IMR-90 (cell line): ENCODE data around the gene SLCO2B1. TPM values are rescaled to one million over a fixed set of nuclear protein-coding genes. Genes with fewer than 3 reads are reported as not detected.

ENCODE experiments used
- ATAC-seq: fragments of 200-7000 bp; cut with Tn5 transposase; 2 replicates; pipeline ENCODE4 v1.9.1; 2020; ENCODE audit warnings: low read depth, mild to moderate bottlenecking, moderate library complexity
- BruUV-seq: library from RNA; stranded (reverse); fragments of 400-500 nt; replicated peaks from 2 replicates; lab custom pipeline; 2021; lab: Mats Ljungman, UMichigan
- CTCF ChIA-PET: fragments of 300-600 bp; formaldehyde crosslinking; extraction: SDS; loops from one replicate; lab custom pipeline; 2021; ENCODE audit warnings: antibody characterized with exemption; lab: Yijun Ruan, JAX
- POLR2A ChIA-PET: fragments of 300-600 bp; sonication (Branson Sonifier 250); formaldehyde crosslinking; loops from one replicate; lab custom pipeline; 2022; ENCODE audit warnings: antibody characterized with exemption; ENCODE audit not compliant: unreplicated experiment; lab: Charles Lee
- DNase-seq: peaks from one replicate; pipeline ENCODE4 v3.0.0; 2013
- H2AFZ ChIP-seq: replicated peaks from 2 replicates; pipeline ENCODE3; 2013; ENCODE audit warnings: low read length, mild to moderate bottlenecking; ENCODE audit not compliant: poor library complexity
- H2AK5ac ChIP-seq: 2 replicates; pipeline ENCODE4 v1.6.1; 2013; ENCODE audit warnings: low read depth, low read length, inconsistent platforms
- H2AK9ac ChIP-seq: replicated peaks from 2 replicates; pipeline ENCODE3; 2013; ENCODE audit warnings: mild to moderate bottlenecking, low read depth, low read length, moderate library complexity; ENCODE audit not compliant: poor library complexity
- H2BK120ac ChIP-seq: 2 replicates; pipeline ENCODE4 v1.6.1; 2013; ENCODE audit warnings: low read depth, low read length, inconsistent platforms
- H2BK15ac ChIP-seq: 3 replicates; pipeline ENCODE4 v1.6.1; 2013; ENCODE audit warnings: low read depth, low read length, inconsistent platforms
- H2BK20ac ChIP-seq: 2 replicates; pipeline ENCODE4 v1.6.1; 2013; ENCODE audit warnings: low read depth, mild to moderate bottlenecking, inconsistent platforms, low read length, moderate library complexity
- H2BK5ac ChIP-seq: 2 replicates; pipeline ENCODE4 v1.6.1; 2013; ENCODE audit warnings: mild to moderate bottlenecking, low read depth, low read length, inconsistent platforms; ENCODE audit not compliant: poor library complexity, severe bottlenecking
- H3K14ac ChIP-seq: replicated peaks from 2 replicates; pipeline ENCODE4 v1.6.1; 2013; ENCODE audit warnings: low read depth, low read length, inconsistent platforms
- H3K18ac ChIP-seq: 2 replicates; pipeline ENCODE4 v1.6.1; 2013; ENCODE audit warnings: low read depth, low read length, control low read depth
- H3K23ac ChIP-seq: 2 replicates; pipeline ENCODE4 v1.6.1; 2013; ENCODE audit warnings: low read depth, low read length, inconsistent platforms
- H3K27ac ChIP-seq: 2 replicates; pipeline ENCODE4 v1.5.1; 2013; ENCODE audit warnings: mild to moderate bottlenecking, control low read depth, low read length; ENCODE audit not compliant: insufficient read depth
- H3K27me3 ChIP-seq: 2 replicates; pipeline ENCODE4 v1.6.1; 2013; ENCODE audit warnings: low read length; ENCODE audit not compliant: control insufficient read depth, insufficient read depth
- H3K36me3 ChIP-seq: 2 replicates; pipeline ENCODE4 v1.6.1; 2013; ENCODE audit warnings: low read length, mixed read lengths; ENCODE audit not compliant: control insufficient read depth, insufficient read depth
- H3K4ac ChIP-seq: 2 replicates; pipeline ENCODE4 v1.6.1; 2013; ENCODE audit warnings: low read depth, low read length, inconsistent platforms
- H3K4me1 ChIP-seq: 2 replicates; pipeline ENCODE4 v1.6.1; 2013; ENCODE audit warnings: low read length, mixed read lengths; ENCODE audit not compliant: control insufficient read depth, insufficient read depth
- H3K4me2 ChIP-seq: 2 replicates; pipeline ENCODE4 v1.6.1; 2013; ENCODE audit warnings: low read depth, mild to moderate bottlenecking, control low read depth, low read length, moderate library complexity
- H3K4me3 ChIP-seq: 2 replicates; pipeline ENCODE4 v1.5.1; 2013; ENCODE audit warnings: low read depth, mild to moderate bottlenecking, control low read depth, low read length, moderate library complexity; ENCODE audit not compliant: insufficient read depth
- H3K56ac ChIP-seq: 2 replicates; pipeline ENCODE4 v1.6.1; 2013; ENCODE audit warnings: low read length, inconsistent platforms; ENCODE audit not compliant: insufficient read depth; ENCODE audit errors: extremely low read depth
- H3K79me1 ChIP-seq, 2 experiments: 2 replicates each; pipeline ENCODE4 v1.6.1; 2013; ENCODE audit warnings: low read length in 2 of 2, inconsistent platforms in 1 of 2, low read depth in 1 of 2
- H3K9ac ChIP-seq: 2 replicates; pipeline ENCODE4 v1.6.1; 2013; ENCODE audit warnings: low read depth, low read length, control low read depth
- H3K9me1 ChIP-seq: 2 replicates; pipeline ENCODE4 v1.6.1; 2013; ENCODE audit warnings: low read length, inconsistent platforms; ENCODE audit not compliant: insufficient read depth
- H3K9me3 ChIP-seq: 2 replicates; pipeline ENCODE4 v1.6.1; 2013; ENCODE audit warnings: low read length; ENCODE audit not compliant: control insufficient read depth, insufficient read depth
- H4K20me1 ChIP-seq: 2 replicates; pipeline ENCODE4 v1.6.1; 2013; ENCODE audit warnings: low read length, inconsistent platforms; ENCODE audit not compliant: insufficient read depth
- H4K5ac ChIP-seq: 2 replicates; pipeline ENCODE4 v1.6.1; 2013; ENCODE audit warnings: mild to moderate bottlenecking, low read depth, low read length, control low read depth
- H4K8ac ChIP-seq, 2 experiments: 2 replicates each; pipeline ENCODE4 v1.6.1; 2013; ENCODE audit warnings: low read depth in 2 of 2, low read length in 2 of 2, control low read depth in 1 of 2, inconsistent platforms in 1 of 2
- H4K91ac ChIP-seq: 2 replicates; pipeline ENCODE4 v1.6.1; 2013; ENCODE audit warnings: low read depth, low read length, inconsistent platforms; ENCODE audit not compliant: insufficient read depth
- BHLHE40 ChIP-seq: fragments of 150-350 bp; IDR thresholded peaks from 2 replicates; pipeline ENCODE4 v1.6.1; 2016; ENCODE audit warnings: mild to moderate bottlenecking, low read depth, low read length
- CEBPB ChIP-seq: IDR thresholded peaks from 2 replicates; pipeline ENCODE4 v1.6.1; 2012; ENCODE audit warnings: low read depth, low read length, improper control_type of control experiment
- CHD1 ChIP-seq: IDR thresholded peaks from 2 replicates; pipeline ENCODE4 v1.6.1; 2012; ENCODE audit warnings: low read depth, low read length, improper control_type of control experiment
- FOS ChIP-seq: fragments of 150-350 bp; IDR thresholded peaks from 2 replicates; pipeline ENCODE4 v1.6.1; 2016; ENCODE audit warnings: low read depth, low read length
- MAFK ChIP-seq: IDR thresholded peaks from 2 replicates; pipeline ENCODE4 v1.6.1; 2012; ENCODE audit warnings: low read depth, low read length, improper control_type of control experiment
- MAZ ChIP-seq: IDR thresholded peaks from 2 replicates; pipeline ENCODE4 v1.6.1; 2012; ENCODE audit warnings: low read depth, mild to moderate bottlenecking, low read length, improper control_type of control experiment, moderate library complexity, borderline replicate concordance
- MXI1 ChIP-seq: IDR thresholded peaks from 2 replicates; pipeline ENCODE4 v1.6.1; 2012; ENCODE audit warnings: low read depth, mild to moderate bottlenecking, low read length, moderate library complexity, borderline replicate concordance
- NFE2L2 ChIP-seq: fragments of 150-350 bp; IDR thresholded peaks from 2 replicates; pipeline ENCODE4 v1.6.1; 2016; ENCODE audit warnings: low read depth, mild to moderate bottlenecking, low read length
- POLR2A ChIP-seq: IDR thresholded peaks from 2 replicates; pipeline ENCODE4 v1.6.1; 2012; ENCODE audit warnings: mild to moderate bottlenecking, low read depth, low read length
- RAD21 ChIP-seq: IDR thresholded peaks from 2 replicates; pipeline ENCODE4 v1.6.1; 2012; ENCODE audit warnings: low read length, improper control_type of control experiment
- RCOR1 ChIP-seq: IDR thresholded peaks from 2 replicates; pipeline ENCODE4 v1.6.1; 2012; ENCODE audit warnings: mild to moderate bottlenecking, low read length, improper control_type of control experiment; ENCODE audit not compliant: insufficient replicate concordance
- RFX5 ChIP-seq: IDR thresholded peaks from 2 replicates; pipeline ENCODE4 v1.8.0; 2012; ENCODE audit warnings: low read depth, mild to moderate bottlenecking, low read length, moderate library complexity
- SMC3 ChIP-seq: fragments of 150-350 bp; IDR thresholded peaks from 2 replicates; pipeline ENCODE4 v1.6.1; 2016; ENCODE audit warnings: low read depth, mild to moderate bottlenecking, antibody characterized with exemption, low read length, moderate library complexity
- WGBS, 2 experiments: methylation state at CpG; one replicate each; pipeline versions ENCODE4 v1.1.5 to v1.1.7; 2013; ENCODE audit warnings: missing lambda C conversion rate in 2 of 2; ENCODE audit not compliant: insufficient read length in 1 of 2; ENCODE audit errors: extremely low coverage in 2 of 2; 5-methylcytosine and 5-hydroxymethylcytosine counted together
- dilution Hi-C: fragments of 300-500 bp; cut with HindIII; formaldehyde crosslinking; loops from one replicate; pipeline ENCODE4 v1.14.3; 2018; ENCODE audit warnings: low sequenced_read_pairs; ENCODE audit not compliant: unreplicated experiment
- in situ Hi-C: fragments of 300-500 bp; cut with MboI; formaldehyde crosslinking; loops from 3 replicates; pipeline ENCODE4 v1.14.3; 2019; ENCODE audit warnings: low sequenced_read_pairs, inconsistent platforms, mixed read lengths
- intact Hi-C: fragments of 100-400 bp; cut with micrococcal nuclease; formaldehyde crosslinking; loops from 2 replicates; pipeline ENCODE4 v1.10.0; 2022
- polyA plus RNA-seq, 3 experiments: library from polyadenylated mRNA; depleted of rRNA; stranded (reverse); fragments of >200 nt; gene quantifications; 2 replicates each; pipeline ENCODE4 v1.2.3, GENCODE V29; 2012; ENCODE audit warnings: low replicate concordance in 1 of 3
- total RNA-seq: library from RNA; depleted of rRNA; stranded (reverse); fragments of >200 nt; gene quantifications from 2 replicates; pipeline ENCODE4 v1.2.3, GENCODE V29; 2012
- TF ChIP-seq, protein P1 (sequence below): fragments of 150-350 bp; IDR thresholded peaks from 2 replicates; pipeline ENCODE4 v1.6.1; 2017; ENCODE audit warnings: mild to moderate bottlenecking, antibody characterized with exemption, low read length, low read depth
- TF ChIP-seq, protein P2 (sequence below): conservative IDR thresholded peaks from 2 replicates; pipeline ENCODE4 v1.5.1; 2012; ENCODE audit warnings: mild to moderate bottlenecking, low read depth, low read length, improper control_type of control experiment
- TF ChIP-seq, protein P3 (sequence below): fragments of 150-350 bp; IDR thresholded peaks from 2 replicates; pipeline ENCODE4 v1.6.1; 2016; ENCODE audit warnings: low read depth, mild to moderate bottlenecking, low read length, moderate library complexity, borderline replicate concordance

Gene SLCO2B1
- total and polyA plus RNA-seq, 2 of the 4 experiments (the other 2 are of a cell fraction): not detected

DNA sequence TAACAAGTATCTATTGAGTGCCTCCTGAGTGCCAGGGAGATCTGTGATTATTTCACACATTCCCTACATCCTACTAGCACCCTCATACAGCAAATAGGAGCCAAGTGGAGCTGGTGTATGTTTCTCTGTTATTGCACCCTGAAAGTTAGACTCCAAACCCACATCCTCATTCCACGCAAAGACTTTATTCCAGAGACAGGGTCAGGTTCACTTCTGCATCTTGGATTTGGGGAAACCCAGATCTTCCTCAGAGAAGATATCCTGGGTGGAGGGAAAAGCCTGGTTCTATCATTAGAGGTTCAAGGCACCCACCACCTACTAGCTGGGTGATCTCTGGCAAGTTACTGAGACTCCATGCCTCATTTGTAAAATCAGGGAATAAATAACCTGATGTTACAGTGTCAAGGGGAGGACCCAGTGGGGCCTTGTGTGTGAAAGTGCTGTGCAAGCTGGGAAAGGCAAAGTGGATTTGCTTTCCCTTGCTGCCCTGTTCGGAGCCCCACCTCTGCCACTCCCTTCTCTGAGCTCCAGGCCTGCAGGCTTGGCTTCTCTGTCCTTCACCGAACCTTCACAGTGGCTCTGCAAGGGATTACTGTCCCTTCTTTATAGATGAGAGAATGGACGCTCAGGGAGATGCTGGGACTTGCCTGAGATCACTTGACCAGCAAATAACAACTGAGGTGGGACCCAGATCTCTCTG lies 991 bp upstream of the SLCO2B1 start:
- CTCF ChIA-PET: interaction anchor here (0.9 to 1.7 kb wide), 2 partner anchors 9 to 55 kb away, joined by 3 to 5 read pairs; no protein-coding TSS in a partner anchor
- dilution Hi-C loops (no loop called here), intact Hi-C loops (no loop called here), in situ Hi-C loops (loop anchor here (5.0 kb wide), 2 partner anchors 52 to 97 kb away; no protein-coding TSS in a partner anchor)
- Histone ChIP-seq H3K27me3 (peaks cover 61% of the 10 kb centered on the region), H3K4me2 (no peak overlapping the region), H3K4ac (no peak overlapping the region), H4K91ac (no peak overlapping the region), H3K9ac (no peak overlapping the region), H4K5ac (no peak overlapping the region), H4K8ac (no peak overlapping the region), H3K56ac (no peak overlapping the region), H3K9me3 (no peaks in the 10 kb centered on the region), H2BK5ac (no peak overlapping the region), H3K9me1 (no peaks in the 10 kb centered on the region), H3K14ac (no peak overlapping the region), H3K27ac (no peak overlapping the region), H2BK120ac (no peak overlapping the region), H3K23ac (no peak overlapping the region), H3K18ac (no peak overlapping the region), H2AK9ac (no peak overlapping the region), H3K4me3 (no peak overlapping the region), H3K79me1 (no peaks in the 10 kb centered on the region), H2AK5ac (no peak overlapping the region), H2BK15ac (no peak overlapping the region), H2BK20ac (no peak overlapping the region), H2AFZ (no peak overlapping the region), H3K4me1 (no peaks in the 10 kb centered on the region), H4K20me1 (no peaks in the 10 kb centered on the region), H3K36me3 (no peaks in the 10 kb centered on the region)
- TF ChIP-seq RAD21 (no peak), RFX5 (no peak), MXI1 (no peak), MAZ (no peak), FOS (no peak), NFE2L2 (no peak), CHD1 (no peak), SMC3 (no peak), CEBPB (no peak), POLR2A (no peak), BHLHE40 (no peak), MAFK (no peak), RCOR1 (no peak)
- TF ChIP-seq, protein P1, sequence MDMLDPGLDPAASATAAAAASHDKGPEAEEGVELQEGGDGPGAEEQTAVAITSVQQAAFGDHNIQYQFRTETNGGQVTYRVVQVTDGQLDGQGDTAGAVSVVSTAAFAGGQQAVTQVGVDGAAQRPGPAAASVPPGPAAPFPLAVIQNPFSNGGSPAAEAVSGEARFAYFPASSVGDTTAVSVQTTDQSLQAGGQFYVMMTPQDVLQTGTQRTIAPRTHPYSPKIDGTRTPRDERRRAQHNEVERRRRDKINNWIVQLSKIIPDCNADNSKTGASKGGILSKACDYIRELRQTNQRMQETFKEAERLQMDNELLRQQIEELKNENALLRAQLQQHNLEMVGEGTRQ: no peak
- TF ChIP-seq, protein P2, sequence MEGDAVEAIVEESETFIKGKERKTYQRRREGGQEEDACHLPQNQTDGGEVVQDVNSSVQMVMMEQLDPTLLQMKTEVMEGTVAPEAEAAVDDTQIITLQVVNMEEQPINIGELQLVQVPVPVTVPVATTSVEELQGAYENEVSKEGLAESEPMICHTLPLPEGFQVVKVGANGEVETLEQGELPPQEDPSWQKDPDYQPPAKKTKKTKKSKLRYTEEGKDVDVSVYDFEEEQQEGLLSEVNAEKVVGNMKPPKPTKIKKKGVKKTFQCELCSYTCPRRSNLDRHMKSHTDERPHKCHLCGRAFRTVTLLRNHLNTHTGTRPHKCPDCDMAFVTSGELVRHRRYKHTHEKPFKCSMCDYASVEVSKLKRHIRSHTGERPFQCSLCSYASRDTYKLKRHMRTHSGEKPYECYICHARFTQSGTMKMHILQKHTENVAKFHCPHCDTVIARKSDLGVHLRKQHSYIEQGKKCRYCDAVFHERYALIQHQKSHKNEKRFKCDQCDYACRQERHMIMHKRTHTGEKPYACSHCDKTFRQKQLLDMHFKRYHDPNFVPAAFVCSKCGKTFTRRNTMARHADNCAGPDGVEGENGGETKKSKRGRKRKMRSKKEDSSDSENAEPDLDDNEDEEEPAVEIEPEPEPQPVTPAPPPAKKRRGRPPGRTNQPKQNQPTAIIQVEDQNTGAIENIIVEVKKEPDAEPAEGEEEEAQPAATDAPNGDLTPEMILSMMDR: no peak
- TF ChIP-seq, protein P3, sequence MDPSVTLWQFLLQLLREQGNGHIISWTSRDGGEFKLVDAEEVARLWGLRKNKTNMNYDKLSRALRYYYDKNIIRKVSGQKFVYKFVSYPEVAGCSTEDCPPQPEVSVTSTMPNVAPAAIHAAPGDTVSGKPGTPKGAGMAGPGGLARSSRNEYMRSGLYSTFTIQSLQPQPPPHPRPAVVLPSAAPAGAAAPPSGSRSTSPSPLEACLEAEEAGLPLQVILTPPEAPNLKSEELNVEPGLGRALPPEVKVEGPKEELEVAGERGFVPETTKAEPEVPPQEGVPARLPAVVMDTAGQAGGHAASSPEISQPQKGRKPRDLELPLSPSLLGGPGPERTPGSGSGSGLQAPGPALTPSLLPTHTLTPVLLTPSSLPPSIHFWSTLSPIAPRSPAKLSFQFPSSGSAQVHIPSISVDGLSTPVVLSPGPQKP: no peak
- POLR2A ChIA-PET: no interaction called here
- no TSS peak for BruUV-seq
- no peak for ATAC-seq
- WGBS, 2 experiments: 29% methylated on average over 1 of the region's 4 CpGs; no CpG with 5 or more reads in 1 of the 2 experiments
- no peak for DNase-seq
